Measurements from ENCODE around the gene DNAH3.

DNA sequence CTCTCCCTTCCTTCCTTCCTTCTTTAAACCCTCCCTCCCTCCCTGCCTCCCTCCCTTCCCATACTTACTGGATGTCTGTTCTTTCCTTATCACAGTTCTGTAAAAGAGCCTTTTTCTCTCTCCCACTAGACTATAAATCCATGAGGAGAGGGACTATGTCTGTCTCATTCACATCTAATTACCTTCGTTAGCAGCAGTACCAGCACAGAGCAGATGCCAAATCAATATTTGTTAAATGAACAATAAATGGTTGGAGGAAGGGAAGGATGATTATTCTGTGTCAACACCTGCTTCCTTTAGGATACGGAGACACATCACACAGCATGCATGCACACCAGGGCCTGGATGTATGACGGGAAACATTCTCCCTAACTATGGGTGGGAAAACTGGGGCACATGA, 94.2 kb downstream of the DNAH3 start:
- TF ChIP-seq, protein P1, sequence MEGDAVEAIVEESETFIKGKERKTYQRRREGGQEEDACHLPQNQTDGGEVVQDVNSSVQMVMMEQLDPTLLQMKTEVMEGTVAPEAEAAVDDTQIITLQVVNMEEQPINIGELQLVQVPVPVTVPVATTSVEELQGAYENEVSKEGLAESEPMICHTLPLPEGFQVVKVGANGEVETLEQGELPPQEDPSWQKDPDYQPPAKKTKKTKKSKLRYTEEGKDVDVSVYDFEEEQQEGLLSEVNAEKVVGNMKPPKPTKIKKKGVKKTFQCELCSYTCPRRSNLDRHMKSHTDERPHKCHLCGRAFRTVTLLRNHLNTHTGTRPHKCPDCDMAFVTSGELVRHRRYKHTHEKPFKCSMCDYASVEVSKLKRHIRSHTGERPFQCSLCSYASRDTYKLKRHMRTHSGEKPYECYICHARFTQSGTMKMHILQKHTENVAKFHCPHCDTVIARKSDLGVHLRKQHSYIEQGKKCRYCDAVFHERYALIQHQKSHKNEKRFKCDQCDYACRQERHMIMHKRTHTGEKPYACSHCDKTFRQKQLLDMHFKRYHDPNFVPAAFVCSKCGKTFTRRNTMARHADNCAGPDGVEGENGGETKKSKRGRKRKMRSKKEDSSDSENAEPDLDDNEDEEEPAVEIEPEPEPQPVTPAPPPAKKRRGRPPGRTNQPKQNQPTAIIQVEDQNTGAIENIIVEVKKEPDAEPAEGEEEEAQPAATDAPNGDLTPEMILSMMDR (IDR thresholded peaks at IDR 0.05) = no peak
- TF ChIP-seq FOXJ3 (CRISPR knock-in tag; IDR thresholded peaks at IDR 0.05; ENCODE audit: borderline replicate concordance) (no peak), IRF2 (CRISPR knock-in tag; IDR thresholded peaks at IDR 0.05; ENCODE audit: borderline replicate concordance, low read depth) (no peak), ZNF263 (CRISPR knock-in tag; IDR thresholded peaks at IDR 0.05; ENCODE audit: low read depth) (no peak), TP53 (CRISPR knock-in tag; IDR thresholded peaks at IDR 0.05) (no peak)
